ENCODE data around the gene RALGAPA2. TPM values are rescaled to one million over a fixed set of nuclear protein-coding genes. Genes with fewer than 3 reads are reported as not detected.
A peak's percentile ranks its signal among the peaks of the same experiment; 100 is the strongest.

Gene RALGAPA2
- total and polyA plus RNA-seq, 2 of the 13 experiments (the other 11 are each of a cell fraction or from before 2014, with no cell fraction given), result 13.8 to 17.7 TPM

DNA sequence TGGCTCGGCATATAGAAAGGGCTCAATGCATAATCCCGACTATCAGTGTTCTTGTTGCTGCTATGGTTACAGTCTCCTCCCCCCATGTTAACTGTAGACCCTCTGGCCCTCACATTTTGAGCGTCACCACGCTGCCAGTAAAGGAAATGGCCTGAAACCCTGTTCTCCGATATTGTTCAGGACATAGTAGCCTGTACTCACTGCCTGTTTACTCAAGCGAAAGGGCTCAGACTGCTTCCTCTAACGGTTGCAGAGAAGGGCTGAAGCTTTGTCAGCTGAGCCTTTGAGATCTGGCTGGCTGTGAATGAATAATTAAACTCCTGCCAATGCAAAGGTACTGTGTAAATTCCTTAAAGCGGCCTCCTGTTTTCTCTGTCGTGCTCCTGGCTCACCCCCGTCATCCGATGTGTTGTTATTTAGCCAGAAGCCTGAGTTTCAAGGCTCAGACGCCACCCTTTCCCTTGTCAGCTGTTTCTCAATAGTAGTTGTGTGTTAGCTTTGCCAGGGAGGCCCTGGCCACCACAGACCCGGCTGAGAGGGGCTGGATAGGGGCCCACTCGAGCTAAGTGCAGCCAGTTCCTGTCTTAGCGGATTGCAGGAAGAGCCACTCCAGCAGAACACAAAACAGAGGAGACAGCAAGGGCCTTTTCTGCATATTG lies 31.2 kb upstream of the RALGAPA2 start (continued):
- TF ChIP-seq, protein P1, sequence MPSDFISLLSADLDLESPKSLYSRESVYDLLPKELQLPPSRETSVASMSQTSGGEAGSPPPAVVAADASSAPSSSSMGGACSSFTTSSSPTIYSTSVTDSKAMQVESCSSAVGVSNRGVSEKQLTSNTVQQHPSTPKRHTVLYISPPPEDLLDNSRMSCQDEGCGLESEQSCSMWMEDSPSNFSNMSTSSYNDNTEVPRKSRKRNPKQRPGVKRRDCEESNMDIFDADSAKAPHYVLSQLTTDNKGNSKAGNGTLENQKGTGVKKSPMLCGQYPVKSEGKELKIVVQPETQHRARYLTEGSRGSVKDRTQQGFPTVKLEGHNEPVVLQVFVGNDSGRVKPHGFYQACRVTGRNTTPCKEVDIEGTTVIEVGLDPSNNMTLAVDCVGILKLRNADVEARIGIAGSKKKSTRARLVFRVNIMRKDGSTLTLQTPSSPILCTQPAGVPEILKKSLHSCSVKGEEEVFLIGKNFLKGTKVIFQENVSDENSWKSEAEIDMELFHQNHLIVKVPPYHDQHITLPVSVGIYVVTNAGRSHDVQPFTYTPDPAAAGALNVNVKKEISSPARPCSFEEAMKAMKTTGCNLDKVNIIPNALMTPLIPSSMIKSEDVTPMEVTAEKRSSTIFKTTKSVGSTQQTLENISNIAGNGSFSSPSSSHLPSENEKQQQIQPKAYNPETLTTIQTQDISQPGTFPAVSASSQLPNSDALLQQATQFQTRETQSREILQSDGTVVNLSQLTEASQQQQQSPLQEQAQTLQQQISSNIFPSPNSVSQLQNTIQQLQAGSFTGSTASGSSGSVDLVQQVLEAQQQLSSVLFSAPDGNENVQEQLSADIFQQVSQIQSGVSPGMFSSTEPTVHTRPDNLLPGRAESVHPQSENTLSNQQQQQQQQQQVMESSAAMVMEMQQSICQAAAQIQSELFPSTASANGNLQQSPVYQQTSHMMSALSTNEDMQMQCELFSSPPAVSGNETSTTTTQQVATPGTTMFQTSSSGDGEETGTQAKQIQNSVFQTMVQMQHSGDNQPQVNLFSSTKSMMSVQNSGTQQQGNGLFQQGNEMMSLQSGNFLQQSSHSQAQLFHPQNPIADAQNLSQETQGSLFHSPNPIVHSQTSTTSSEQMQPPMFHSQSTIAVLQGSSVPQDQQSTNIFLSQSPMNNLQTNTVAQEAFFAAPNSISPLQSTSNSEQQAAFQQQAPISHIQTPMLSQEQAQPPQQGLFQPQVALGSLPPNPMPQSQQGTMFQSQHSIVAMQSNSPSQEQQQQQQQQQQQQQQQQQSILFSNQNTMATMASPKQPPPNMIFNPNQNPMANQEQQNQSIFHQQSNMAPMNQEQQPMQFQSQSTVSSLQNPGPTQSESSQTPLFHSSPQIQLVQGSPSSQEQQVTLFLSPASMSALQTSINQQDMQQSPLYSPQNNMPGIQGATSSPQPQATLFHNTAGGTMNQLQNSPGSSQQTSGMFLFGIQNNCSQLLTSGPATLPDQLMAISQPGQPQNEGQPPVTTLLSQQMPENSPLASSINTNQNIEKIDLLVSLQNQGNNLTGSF (CRISPR knock-in tag; IDR thresholded peaks at IDR 0.05), result no peak
- TF ChIP-seq PHF21A (CRISPR knock-in tag; IDR thresholded peaks at IDR 0.05) (no peak), TEAD2 (CRISPR knock-in tag; IDR thresholded peaks at IDR 0.05) (no peak), ZNF670 (CRISPR knock-in tag; IDR thresholded peaks at IDR 0.05; ENCODE audit: borderline replicate concordance) (no peak), SP140L (CRISPR knock-in tag; IDR thresholded peaks at IDR 0.05; ENCODE audit: borderline replicate concordance) (no peak), ZBTB8A (CRISPR knock-in tag; IDR thresholded peaks at IDR 0.05; ENCODE audit: borderline replicate concordance, low read depth) (no peak), ZNF709 (CRISPR knock-in tag; IDR thresholded peaks at IDR 0.05) (peak; percentile 75), KDM5A (IDR thresholded peaks at IDR 0.05; ENCODE audit: borderline replicate concordance, low read length) (no peak), ZMYM4 (CRISPR knock-in tag; IDR thresholded peaks at IDR 0.05) (0 out of 2 replicates have a peak, but pooled peaks have one; percentile 35), NR2C2 (CRISPR knock-in tag; IDR thresholded peaks at IDR 0.05; ENCODE audit: borderline replicate concordance) (no peak), ZZZ3 (CRISPR knock-in tag; IDR thresholded peaks at IDR 0.05; ENCODE audit: borderline replicate concordance) (no peak), ZSCAN21 (CRISPR knock-in tag; IDR thresholded peaks at IDR 0.05; ENCODE audit: borderline replicate concordance) (no peak), SNAI1 (CRISPR knock-in tag; IDR thresholded peaks at IDR 0.05; ENCODE audit: borderline replicate concordance) (no peak), ZNF225 (CRISPR knock-in tag; IDR thresholded peaks at IDR 0.05) (peak; percentile 44; the same call in 1 of the 2 replicates), NBN (conservative IDR thresholded peaks at IDR 0.05) (no peak), ZNF788 (CRISPR knock-in tag; IDR thresholded peaks at IDR 0.05; ENCODE audit: borderline replicate concordance) (peak; percentile 52; the same call in 1 of the 2 replicates)
- TF ChIP-seq, protein P2, sequence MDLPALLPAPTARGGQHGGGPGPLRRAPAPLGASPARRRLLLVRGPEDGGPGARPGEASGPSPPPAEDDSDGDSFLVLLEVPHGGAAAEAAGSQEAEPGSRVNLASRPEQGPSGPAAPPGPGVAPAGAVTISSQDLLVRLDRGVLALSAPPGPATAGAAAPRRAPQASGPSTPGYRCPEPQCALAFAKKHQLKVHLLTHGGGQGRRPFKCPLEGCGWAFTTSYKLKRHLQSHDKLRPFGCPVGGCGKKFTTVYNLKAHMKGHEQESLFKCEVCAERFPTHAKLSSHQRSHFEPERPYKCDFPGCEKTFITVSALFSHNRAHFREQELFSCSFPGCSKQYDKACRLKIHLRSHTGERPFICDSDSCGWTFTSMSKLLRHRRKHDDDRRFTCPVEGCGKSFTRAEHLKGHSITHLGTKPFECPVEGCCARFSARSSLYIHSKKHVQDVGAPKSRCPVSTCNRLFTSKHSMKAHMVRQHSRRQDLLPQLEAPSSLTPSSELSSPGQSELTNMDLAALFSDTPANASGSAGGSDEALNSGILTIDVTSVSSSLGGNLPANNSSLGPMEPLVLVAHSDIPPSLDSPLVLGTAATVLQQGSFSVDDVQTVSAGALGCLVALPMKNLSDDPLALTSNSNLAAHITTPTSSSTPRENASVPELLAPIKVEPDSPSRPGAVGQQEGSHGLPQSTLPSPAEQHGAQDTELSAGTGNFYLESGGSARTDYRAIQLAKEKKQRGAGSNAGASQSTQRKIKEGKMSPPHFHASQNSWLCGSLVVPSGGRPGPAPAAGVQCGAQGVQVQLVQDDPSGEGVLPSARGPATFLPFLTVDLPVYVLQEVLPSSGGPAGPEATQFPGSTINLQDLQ (CRISPR knock-in tag; IDR thresholded peaks at IDR 0.05), result no peak
- TF ChIP-seq, protein P3, sequence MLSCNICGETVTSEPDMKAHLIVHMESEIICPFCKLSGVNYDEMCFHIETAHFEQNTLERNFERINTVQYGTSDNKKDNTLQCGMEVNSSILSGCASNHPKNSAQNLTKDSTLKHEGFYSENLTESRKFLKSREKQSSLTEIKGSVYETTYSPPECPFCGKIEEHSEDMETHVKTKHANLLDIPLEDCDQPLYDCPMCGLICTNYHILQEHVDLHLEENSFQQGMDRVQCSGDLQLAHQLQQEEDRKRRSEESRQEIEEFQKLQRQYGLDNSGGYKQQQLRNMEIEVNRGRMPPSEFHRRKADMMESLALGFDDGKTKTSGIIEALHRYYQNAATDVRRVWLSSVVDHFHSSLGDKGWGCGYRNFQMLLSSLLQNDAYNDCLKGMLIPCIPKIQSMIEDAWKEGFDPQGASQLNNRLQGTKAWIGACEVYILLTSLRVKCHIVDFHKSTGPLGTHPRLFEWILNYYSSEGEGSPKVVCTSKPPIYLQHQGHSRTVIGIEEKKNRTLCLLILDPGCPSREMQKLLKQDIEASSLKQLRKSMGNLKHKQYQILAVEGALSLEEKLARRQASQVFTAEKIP (CRISPR knock-in tag; IDR thresholded peaks at IDR 0.05; ENCODE audit: borderline replicate concordance), result no peak
- TF ChIP-seq, protein P4, sequence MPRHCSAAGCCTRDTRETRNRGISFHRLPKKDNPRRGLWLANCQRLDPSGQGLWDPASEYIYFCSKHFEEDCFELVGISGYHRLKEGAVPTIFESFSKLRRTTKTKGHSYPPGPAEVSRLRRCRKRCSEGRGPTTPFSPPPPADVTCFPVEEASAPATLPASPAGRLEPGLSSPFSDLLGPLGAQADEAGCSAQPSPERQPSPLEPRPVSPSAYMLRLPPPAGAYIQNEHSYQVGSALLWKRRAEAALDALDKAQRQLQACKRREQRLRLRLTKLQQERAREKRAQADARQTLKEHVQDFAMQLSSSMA (CRISPR knock-in tag; IDR thresholded peaks at IDR 0.05), result no peak

Data from HepG2 (cell line).